ENCODE results near the gene CXorf51B.
"Not testable (repeated sequence)": the region's sequence is repeated elsewhere in the genome, so short reads cannot be mapped to it uniquely, and the experiment has no call there.

DNA sequence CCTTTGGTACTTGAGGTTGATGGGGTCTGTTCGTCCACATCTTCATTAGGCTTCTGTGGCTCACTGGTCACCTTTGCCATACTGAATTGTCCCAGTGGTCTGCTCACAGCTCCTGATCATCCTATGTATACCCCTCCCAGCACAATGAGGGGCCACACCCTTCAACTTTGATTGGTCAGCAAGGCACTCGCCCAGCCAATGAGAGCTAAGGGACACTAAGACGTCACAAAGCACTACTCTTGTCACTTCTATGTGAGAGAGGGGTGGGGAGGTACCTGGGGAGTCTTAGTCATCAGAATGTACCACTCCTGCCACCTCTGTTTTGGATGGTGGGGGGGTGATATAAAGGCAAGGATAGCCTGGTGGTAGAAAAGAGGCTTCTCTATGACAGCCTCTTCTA lies 5.1 kb downstream of the CXorf51B start, which contains the start of gene CXorf51A:
- TF ChIP-seq, protein P1, sequence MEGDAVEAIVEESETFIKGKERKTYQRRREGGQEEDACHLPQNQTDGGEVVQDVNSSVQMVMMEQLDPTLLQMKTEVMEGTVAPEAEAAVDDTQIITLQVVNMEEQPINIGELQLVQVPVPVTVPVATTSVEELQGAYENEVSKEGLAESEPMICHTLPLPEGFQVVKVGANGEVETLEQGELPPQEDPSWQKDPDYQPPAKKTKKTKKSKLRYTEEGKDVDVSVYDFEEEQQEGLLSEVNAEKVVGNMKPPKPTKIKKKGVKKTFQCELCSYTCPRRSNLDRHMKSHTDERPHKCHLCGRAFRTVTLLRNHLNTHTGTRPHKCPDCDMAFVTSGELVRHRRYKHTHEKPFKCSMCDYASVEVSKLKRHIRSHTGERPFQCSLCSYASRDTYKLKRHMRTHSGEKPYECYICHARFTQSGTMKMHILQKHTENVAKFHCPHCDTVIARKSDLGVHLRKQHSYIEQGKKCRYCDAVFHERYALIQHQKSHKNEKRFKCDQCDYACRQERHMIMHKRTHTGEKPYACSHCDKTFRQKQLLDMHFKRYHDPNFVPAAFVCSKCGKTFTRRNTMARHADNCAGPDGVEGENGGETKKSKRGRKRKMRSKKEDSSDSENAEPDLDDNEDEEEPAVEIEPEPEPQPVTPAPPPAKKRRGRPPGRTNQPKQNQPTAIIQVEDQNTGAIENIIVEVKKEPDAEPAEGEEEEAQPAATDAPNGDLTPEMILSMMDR (optimal IDR thresholded peaks at IDR 0.05 in 1 of 3, IDR thresholded peaks at IDR 0.05 in 1 of 3, conservative IDR thresholded peaks at IDR 0.05 in 1 of 3; ENCODE audit: extremely low read depth in 1 of 3, insufficient read depth in 2 of 3, low read length in 3 of 3), result not testable (repeated sequence)
- not testable (repeated sequence) for TF ChIP-seq EZH2 (IDR thresholded peaks at IDR 0.05; ENCODE audit: low read length)
